ENCODE results near the gene RHBDF1.

Gene RHBDF1, protein sequence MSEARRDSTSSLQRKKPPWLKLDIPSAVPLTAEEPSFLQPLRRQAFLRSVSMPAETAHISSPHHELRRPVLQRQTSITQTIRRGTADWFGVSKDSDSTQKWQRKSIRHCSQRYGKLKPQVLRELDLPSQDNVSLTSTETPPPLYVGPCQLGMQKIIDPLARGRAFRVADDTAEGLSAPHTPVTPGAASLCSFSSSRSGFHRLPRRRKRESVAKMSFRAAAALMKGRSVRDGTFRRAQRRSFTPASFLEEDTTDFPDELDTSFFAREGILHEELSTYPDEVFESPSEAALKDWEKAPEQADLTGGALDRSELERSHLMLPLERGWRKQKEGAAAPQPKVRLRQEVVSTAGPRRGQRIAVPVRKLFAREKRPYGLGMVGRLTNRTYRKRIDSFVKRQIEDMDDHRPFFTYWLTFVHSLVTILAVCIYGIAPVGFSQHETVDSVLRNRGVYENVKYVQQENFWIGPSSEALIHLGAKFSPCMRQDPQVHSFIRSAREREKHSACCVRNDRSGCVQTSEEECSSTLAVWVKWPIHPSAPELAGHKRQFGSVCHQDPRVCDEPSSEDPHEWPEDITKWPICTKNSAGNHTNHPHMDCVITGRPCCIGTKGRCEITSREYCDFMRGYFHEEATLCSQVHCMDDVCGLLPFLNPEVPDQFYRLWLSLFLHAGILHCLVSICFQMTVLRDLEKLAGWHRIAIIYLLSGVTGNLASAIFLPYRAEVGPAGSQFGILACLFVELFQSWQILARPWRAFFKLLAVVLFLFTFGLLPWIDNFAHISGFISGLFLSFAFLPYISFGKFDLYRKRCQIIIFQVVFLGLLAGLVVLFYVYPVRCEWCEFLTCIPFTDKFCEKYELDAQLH

DNA sequence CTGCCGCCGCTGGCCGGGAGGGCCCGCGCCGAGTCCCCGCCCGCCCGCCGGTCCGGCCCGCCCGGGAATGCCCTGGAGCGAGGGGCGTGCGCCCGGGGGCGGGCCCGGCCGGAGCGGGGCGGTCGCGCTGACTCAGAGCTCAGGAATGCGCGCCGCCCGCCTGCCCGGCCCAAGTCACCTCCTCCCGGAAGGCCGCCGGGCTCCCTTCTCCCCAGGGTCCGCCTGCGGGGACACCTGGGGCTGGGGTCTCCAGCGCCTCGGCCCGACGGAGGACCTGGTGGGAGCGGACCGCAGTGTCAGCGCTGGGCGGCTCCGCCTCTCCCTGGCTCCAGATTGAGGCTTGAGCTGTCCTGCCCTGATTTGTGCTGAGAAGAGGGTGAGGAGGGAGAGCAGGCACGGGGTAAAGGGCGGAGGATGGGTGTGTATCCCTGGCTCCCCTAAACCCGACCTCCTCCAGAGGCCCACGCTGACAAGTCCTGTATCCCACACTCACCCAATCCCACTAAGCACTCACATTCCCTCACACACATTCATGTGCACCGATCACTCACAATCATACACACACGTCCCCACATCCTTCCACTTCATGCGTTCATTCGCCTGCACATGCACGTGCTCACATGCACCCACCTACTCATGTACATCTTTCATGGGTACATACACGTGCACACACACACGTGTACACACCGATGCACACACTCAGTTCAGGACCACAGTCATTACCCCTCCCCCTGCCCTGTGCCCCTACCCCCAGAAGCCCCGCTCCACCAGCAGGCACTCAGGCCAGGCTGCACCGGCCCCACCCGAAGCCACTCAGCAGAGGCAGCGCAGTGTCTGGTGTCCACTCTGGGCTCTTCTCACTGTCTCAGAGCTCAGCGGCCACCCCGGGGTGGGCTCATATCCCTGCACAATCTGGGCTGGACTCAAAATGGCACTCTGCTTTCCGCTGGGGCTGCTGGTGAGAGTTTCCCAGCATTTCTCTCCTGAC is at the start of gene RHBDF1:
Gene RHBDF1, minus strand, starts transcription at position 71 of the 988 bp plus-strand sequence. CDS start 7,616 bp downstream, outside the sequence.
- DNase-seq: no peak

DNA sequence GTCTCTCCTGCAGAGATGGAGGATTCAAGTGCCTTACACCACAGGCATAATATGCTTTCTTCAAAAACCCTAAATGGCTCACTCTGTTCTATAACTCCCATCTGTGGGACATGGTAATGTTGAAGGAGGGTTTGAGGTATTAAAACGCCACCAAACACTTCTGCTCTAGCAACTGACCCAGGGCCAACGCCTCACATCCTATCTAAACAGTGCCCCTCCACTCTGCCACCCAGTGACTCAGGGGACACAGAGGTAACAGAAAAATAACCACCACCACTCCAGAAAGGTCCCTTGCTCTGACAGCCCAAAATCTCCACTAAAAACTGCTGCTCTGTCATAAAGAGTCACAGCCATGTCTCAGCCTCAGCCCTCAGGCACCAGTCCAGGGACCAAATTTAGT is 48.3 kb upstream of the RHBDF1 start:
- DNase-seq: no peak

DNA sequence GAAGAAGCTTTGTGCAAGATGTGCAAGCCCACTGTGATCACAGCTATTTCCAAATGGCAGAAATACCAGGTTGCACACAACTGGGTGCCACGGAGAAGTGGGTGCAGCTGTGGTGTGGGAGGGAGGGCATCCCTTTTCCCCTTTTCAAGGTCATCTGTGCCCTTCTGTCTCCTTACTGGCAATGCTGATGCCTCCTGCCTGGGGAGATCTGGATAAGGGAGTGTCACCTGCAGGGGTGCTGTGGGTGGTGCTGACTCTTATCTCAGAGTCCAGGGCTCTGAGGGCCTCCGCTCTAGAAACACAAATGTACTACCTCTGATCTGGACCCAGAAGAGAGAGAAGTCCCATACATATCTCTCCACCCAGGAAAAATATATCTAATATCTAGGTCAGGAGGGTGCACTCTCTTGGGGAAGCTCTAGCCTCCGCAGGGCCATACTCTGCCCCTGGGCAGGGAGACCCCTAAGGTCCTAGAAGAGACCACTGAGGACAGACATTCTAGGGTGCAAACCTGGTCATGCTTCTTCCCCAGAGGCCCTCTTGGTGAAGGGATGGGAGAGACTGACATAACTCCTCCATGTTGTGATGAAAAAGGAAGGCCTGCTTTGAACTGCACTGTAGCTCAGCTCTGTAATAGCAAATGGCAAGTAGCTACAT is 47.5 kb upstream of the RHBDF1 start:
- DNase-seq: no peak

DNA sequence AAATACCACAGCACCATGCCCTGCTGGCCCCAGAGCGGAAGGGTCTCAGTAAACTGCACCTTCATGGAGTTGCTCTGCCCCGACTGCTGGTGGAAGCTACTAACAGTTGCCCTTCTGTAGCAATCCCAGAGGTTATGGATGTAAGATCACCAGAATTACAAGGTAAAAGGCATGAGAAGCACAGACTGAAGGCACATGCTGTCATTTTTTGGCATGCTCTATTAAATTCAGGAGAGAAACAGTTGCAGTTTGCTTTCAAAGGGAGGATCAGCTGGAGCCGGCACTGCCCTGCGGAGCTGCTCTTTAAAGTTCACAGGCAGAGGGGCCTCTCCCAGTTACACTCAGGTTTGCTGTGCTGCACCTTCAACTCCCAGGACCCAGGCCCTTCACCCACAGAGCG is 46.9 kb upstream of the RHBDF1 start:
- DNase-seq: no peak

DNA sequence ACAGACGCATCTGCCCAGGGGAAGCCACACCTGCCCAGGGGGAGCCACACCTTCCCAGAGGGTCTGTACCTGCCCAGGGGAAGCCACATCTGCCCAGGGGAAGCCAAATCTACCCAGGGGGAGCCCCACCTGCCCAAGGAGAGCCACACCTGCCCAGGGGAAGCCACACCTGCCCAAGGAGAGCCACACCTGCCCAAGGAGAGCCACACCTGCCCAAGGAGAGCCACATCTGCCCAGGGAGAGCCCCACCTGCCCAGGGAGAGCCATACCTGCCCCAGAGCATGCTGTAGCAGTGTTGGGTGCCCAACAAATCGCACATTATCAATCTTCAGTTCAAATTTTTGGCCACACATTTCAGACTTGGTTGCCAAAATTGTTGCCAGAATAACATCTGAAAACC is 46.4 kb upstream of the RHBDF1 start:
- DNase-seq: no peak

DNA sequence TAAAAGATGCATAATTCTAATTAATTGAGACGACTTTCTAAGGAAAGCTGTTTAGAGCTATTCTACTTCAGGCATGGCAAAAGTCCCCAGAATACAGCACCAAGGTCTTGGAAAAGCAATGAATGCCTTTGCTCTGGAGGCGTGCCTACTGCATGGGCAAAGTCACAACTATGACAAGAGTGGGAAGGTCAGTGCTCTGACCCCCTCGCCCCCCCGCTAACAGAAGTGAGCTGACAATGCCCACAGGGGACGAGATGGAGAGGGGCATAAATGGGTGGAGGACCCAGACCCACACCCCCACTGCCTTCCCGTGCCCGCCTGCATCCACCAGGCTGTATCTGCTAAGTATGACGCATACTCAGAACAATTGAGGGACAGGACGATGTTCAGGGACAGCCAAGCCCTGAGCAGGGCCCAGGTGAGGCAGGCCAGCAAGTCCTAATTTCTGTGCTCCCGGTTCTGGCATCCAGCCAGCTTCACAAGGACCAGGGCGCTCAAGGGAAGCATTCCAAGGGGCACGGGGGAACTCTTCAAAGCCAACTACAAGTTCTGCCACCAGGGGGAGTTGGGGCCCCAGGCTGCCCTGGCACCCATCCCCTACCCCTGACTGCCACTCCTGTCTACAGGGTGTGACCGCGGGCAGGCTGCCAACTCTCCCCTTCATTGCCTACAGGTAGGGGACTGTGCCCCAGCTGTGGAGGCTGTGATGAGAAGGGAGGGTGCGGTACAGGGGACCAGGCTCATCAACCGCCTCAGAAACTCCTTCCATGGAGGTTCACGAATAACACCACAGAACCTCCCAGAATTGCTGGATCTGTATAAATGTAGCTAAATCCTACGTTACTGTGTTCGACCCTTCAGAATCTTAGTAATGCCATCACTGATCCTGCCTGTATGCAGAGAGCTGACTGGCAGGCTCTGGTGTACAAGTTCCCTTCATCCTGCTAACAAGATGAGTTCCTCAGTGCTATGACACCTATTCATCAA is 45.2 kb upstream of the RHBDF1 start:
- peak; percentile 78 for DNase-seq

DNA sequence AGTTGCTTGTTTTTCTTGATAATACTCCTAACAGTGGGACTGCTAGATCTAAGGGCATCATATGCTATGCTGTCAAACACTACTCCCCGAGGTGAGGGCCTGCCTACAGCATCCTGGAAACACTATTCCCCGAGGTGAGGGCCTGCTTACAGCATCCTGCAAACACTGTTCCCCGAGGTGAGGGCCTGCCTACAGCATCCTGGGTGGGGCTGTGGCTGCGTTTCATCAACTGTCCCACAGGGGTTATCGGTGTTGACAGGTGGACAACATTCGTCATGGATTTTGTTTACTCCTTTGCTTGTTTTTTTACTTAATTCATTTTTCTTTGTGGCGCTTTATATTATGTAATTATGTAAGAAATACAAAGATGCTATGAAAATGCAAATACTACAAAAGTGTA is 43.6 kb upstream of the RHBDF1 start:
- DNase-seq: no peak

DNA sequence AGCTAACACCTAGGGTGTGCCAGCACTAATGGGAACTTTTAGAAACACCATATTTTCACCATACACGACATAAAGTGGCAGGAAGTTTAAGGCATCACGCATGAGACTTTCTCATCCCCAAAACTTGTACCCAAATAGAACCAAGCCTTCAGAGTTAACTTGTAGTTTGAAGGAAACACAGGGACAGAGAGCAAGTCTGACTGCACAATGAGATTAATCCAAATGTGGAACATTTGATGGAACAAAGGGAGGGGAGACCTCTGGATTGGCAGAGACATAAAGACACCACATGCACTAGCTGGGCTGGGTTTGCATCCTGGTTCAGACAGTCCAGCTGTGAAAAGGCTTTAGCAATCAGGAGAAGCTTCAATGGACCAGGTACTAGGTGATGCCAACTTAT is 41.9 kb upstream of the RHBDF1 start:
- no peak for DNase-seq

DNA sequence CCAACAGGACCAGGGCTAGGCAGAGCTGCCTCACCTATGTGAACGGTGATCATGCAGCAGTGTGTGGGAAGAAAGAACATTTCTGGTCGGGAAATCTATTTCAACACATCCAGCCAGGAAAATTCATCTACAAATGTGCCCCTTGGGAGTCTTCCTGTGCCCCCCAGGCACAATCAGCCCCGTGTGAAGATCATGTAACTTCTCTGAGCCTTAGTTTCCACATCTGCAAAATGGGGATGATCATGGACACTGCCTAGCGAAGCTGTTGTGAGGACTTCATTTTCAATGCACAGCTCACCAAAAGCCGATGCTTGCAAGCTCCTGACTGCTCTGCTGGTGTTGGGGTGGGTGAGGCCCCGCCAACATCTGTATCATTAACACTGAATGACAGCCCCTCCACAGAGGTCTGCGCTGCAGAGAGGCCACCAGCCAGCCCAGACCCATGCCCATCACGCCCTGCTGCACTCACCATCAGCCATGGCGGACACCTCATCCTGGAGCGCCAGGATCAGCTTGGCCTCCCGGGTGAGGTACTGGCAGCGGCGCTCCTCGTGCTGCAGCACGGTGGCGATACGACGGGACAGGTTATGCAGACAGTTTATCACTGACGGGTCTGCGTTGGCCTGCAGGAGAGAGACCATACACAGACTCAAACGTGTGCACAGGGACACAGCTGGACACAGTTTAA is 39.9 kb upstream of the RHBDF1 start:
- DNase-seq: no peak

DNA sequence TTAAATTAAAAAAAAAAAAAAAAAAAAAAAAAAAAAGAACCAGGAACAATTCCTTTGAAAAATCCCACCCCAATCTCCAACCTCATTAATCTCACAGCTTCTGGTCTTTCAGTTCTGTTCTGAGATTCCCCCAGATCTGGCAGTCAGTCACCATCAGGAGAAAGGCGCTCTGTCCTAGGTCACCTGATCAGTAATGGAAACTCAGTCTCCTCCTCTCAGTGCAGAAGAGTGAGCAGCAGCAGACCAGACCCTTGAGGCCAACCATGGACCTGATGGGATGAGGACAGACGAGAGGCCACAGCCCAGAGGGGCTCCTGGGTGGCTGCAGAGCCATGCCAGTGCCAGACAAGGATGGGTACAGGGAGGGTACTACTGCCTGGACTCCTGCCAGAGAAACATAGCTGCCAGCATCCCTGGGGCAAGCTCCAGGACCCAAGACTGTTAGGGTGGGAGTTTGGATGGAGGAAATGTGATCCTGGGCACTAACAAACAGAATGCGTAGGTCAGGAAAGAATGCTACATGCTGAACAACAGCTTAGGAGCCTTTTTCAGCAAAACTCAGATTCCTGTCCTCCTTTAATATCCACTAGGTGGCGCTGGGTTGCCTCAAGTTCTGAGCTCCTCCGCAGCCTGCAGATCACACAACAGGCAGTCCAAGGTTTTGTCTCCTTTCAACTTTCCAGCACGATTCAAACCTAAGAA is 34.3 kb upstream of the RHBDF1 start:
- DNase-seq: peak; percentile 32

DNA sequence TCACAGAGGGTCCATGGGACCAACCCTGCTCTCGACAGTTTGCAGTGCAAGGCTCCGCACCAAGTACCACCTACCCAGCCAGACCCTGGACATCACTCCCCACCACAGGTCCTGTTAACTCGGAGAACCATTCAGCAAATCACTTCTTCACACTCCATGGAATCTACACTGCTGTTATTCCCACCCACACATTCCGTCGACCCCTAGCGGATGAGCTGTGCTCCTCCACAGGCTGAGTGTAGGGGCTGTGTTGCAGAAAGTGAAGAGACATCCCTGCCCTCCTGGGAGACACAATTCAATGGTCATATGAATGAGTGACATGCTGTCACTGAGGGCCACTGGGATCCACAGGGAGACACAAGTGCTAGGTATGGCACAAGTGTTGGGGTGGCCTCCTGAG is 33.1 kb upstream of the RHBDF1 start:
- DNase-seq: no peak

DNA sequence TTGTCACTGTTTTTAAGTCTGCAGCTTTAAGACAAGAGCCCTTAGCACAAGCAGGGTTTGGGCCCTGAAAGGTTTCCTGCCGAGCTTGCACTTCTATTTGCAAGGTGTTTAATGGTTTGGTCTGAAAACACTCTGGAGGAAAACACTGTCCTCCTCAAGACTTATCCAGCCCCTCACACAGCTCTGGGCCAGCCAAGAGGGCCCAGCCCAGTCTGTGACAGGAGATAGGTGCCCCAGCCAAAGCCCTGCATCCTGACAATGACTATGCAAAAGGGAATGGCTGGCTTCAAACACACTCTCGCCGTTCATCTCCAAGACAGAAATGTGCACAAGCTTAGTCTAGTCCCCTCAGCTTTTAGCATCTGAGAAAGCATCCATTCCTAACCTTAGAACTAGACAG is 32.5 kb upstream of the RHBDF1 start:
- no peak for DNase-seq

DNA sequence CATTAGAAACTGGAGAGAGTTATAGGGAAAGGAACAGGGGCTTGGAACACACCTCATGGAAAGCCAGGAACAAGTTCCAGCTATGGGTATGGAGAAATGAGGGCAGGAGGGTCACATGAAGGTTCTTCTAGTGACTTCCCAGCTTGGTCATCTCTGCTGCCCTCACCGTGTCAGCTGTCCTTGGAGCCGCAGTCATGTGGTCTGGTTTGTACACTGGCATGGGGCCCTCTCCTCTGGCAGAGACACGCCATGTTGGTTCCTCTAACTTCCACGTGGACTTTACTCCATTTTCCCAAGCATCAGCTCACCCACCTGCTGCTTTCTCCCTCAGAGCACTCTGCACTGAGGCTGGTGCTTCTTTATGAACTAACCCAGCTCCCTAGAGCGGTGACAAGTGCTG is 31.9 kb upstream of the RHBDF1 start:
- DNase-seq: no peak

DNA sequence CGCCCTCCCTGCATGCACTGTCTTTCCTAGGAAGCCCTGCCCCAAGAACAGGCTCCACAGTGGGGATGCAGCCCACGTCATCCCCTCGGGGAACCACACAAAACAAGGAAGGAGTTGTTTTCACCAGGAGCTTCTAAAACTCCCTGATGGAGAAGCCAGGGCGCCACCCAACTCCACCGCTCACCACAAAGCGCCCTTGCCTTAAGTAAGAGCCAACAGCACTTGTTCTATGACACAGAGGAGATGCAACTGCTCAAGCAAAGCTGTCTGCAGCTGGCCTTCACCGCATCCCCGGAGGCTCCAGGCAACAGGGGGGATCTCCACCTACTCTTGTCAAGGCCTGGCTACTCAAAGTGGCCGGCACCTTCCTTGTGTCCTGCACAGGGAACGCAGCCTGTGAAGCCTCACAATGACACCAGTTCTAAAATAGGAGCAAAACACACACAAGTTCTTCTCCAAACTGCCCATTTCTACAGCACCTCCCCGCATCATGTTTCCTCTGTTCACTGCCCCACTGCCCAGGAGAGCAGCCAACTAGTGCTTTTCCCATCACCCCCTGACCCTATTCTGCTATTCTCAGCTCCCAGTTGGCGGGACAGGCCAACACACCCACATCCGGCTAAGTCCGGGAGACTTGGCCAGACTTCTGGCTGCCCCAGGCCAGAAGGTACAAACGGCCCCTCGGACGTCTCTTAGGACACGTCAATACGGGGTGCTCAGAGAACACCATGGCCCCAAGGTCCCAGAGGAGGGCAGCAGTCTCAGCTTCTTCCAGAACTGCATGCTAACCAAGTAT is 29.8 kb upstream of the RHBDF1 start:
- DNase-seq: no peak

DNA sequence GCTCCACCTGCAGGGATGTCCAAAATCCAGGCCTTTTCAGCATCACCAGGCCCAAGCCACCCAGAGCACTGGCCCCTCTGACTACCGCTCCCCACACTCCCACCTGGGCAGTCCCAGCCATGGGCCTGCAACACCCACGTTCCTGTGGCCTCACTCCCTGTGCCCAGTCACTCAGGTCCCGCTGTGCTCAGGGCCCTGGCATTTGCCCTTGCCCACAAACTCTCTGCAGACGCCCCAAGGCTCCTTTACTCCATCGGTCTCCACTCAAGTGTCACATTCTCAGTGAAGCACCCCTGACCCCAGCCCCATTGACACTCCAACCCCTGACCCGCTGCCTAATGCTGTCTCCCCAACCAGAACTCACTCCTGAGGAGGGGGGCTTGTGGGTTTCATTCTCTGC is 29.2 kb upstream of the RHBDF1 start:
- no peak for DNase-seq

DNA sequence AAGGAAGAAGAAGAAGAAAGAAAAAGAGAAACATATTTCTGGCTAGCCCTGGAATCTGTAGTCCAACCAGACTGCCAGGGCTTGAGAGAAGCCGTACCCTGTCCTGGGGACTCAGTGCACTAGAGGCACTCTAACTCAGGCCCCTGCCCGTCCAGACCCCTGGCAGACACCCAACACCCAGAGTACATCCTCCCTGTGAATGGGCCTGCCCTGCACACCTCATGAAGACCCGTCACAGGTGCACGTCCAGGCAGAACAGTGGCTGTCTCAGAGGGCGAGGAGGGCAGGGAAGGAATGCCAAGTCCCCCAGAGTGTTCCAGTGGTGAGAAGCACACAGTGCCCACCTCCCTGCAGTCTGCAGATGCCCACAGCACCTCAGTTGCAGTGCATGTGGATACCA is 28.6 kb upstream of the RHBDF1 start:
- no peak for DNase-seq

DNA sequence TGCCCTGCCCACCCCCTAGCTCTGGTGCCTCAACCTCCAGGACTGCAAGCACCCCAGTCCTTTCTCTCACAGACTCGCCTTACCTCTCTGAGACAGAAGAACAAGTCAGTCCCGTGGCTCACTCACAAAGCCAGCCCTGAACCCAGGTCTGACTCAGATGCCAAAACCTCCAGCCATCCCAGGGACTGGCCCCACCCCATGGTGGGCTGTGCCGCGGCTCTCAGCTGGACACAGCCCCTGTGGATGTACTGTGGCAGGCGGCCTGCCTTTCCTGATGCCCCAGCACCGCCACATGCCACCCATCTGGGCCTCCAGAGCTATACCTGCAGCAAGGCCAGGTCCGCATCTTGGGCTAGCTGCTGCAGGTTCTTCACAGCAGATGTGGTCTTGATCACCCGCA is 25.4 kb upstream of the RHBDF1 start:
- no peak for DNase-seq

DNA sequence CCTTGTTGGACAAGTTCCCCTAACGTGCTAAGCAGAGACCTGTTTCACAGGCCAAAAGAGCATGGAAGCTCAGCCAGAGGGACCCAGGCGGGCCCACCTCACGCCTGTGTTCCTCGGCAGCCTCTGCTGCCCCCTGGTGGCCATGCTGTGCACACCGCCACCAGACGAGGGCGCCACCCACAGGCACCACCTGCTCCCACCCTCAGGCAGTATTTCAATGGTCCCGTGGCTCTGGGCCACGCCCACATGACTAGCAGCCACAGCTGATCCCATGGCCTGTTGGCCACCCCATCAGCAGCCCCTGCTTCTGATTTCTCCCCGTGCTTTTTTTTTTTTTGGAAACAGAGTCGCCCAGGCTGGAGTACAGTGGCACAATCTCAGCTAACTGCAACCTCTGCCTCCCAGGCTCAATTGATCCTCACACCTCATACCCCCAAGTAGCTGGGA is 24.5 kb upstream of the RHBDF1 start:
- DNase-seq: peak; percentile 83

DNA sequence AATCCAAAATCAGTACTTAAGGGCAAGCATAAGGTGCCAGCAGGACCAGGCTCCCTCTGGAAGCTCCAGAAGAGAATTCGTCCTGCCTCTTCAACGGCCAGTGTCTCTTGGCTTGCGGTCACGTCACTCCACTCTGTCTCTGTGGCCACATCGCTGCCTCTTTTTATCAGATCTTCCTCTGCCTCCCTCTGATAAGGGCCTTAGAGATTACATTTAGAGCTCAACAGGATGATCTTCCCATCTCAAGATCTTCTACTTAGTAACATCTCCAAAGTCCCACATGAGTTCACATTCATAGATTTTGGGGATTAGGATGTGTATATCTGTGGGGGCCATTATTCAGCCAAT is 22.5 kb upstream of the RHBDF1 start:
- no peak for DNase-seq

All from NCI-H2029 (cell line).